Uterus (tissue), 2 donors: ENCODE results near the gene PCP4.

Experiments used
- POLR2A ChIP-seq, 2 donors: fragments of 450-650 bp; IDR thresholded peaks; one replicate each; pipeline ENCODE4 v1.6.1; 2016; ENCODE audit warnings: antibody characterized with exemption in 2 of 2, mild to moderate bottlenecking in 1 of 2, moderate library complexity in 1 of 2
- TF ChIP-seq, protein P1 (sequence below), 4 experiments: fragments of 200-600 bp in 2 of 4; fragments of 450-650 bp in 2 of 4; sonication (generic) in 2 of 4; IDR thresholded peaks; one replicate each; pipeline ENCODE4 v1.5.1; 2016 to 2019; ENCODE audit warnings: antibody characterized with exemption in 4 of 4, mild to moderate bottlenecking in 2 of 4, moderate library complexity in 1 of 4

DNA sequence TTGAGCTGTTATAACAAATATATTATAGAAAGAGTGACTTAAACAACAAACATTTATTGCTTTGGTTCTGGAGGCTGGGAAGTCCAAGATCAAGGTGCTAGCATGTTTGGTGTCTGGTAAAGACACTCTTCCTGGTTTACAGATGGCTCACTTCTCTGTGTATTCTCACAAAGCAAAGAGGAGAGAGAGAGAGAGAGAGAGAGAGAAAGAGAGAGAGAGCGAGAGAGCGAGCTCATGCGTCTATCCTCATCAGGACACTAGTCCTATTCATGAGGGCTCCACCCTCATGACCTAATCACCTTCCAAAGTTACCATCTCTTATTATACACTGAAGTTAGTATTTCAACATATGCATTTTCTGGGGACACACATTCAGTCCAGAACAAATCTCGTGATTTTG lies 32.7 kb upstream of the PCP4 start:
- TF ChIP-seq, protein P1, sequence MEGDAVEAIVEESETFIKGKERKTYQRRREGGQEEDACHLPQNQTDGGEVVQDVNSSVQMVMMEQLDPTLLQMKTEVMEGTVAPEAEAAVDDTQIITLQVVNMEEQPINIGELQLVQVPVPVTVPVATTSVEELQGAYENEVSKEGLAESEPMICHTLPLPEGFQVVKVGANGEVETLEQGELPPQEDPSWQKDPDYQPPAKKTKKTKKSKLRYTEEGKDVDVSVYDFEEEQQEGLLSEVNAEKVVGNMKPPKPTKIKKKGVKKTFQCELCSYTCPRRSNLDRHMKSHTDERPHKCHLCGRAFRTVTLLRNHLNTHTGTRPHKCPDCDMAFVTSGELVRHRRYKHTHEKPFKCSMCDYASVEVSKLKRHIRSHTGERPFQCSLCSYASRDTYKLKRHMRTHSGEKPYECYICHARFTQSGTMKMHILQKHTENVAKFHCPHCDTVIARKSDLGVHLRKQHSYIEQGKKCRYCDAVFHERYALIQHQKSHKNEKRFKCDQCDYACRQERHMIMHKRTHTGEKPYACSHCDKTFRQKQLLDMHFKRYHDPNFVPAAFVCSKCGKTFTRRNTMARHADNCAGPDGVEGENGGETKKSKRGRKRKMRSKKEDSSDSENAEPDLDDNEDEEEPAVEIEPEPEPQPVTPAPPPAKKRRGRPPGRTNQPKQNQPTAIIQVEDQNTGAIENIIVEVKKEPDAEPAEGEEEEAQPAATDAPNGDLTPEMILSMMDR (IDR thresholded peaks at IDR 0.05) = no peak
- no peak for TF ChIP-seq POLR2A (IDR thresholded peaks at IDR 0.05)
